HG03095 (cell line): ENCODE results near the gene HDAC8.

ENCODE experiments used
- ATAC-seq: cut with Tn5 transposase; IDR thresholded peaks from one replicate; pipeline ENCODE4 v1.9.1; 2021; ENCODE audit warnings: moderate library complexity; ENCODE audit not compliant: unreplicated experiment

The HDAC8 gene

GRCh38 chrX:72382202-72382595 is 190.4 kb downstream of the HDAC8 start:
- no peak for ATAC-seq

- ATAC-seq = no peak
Observed at GRCh38 chrX:72381439-72382201, 191.0 kb downstream of the HDAC8 start.

GRCh38 chrX:72376124-72376523 is 196.5 kb downstream of the HDAC8 start:
- ATAC-seq = no peak

- no peak for ATAC-seq
Observed at GRCh38 chrX:72373136-72373535, 199.5 kb downstream of the HDAC8 start.

GRCh38 chrX:72372735-72373134 is 199.9 kb downstream of the HDAC8 start:
- ATAC-seq = no peak

GRCh38 chrX:72371405-72371804 is 201.2 kb downstream of the HDAC8 start:
- peak; percentile 59 for ATAC-seq

- no peak for ATAC-seq
Observed at GRCh38 chrX:72368796-72369195, 203.8 kb downstream of the HDAC8 start.

GRCh38 chrX:72367516-72367915 is 205.1 kb downstream of the HDAC8 start:
- no peak for ATAC-seq

GRCh38 chrX:72366701-72367454 is 205.8 kb downstream of the HDAC8 start:
- no peak for ATAC-seq

GRCh38 chrX:72366178-72366577 is 206.5 kb downstream of the HDAC8 start:
- ATAC-seq = no peak

- no peak for ATAC-seq
Observed at GRCh38 chrX:72365126-72365525, 207.5 kb downstream of the HDAC8 start.

- ATAC-seq = no peak
Observed at GRCh38 chrX:72360326-72360725, 212.3 kb downstream of the HDAC8 start.

GRCh38 chrX:72358313-72358712 is 214.3 kb downstream of the HDAC8 start:
- ATAC-seq = no peak

GRCh38 chrX:72352786-72353185 is 219.9 kb downstream of the HDAC8 start:
- ATAC-seq = no peak

GRCh38 chrX:72351606-72352334 is 220.9 kb downstream of the HDAC8 start:
- no peak for ATAC-seq

GRCh38 chrX:72349190-72349589 is 223.5 kb downstream of the HDAC8 start:
- peak; percentile 95 for ATAC-seq

- ATAC-seq = no peak
Observed at GRCh38 chrX:72348247-72348979, 224.2 kb downstream of the HDAC8 start.

GRCh38 chrX:72347366-72347765 is 225.3 kb downstream of the HDAC8 start:
- ATAC-seq = no peak

GRCh38 chrX:72346302-72346949 is 226.2 kb downstream of the HDAC8 start:
- no peak for ATAC-seq

GRCh38 chrX:72340626-72341025 is 232.0 kb downstream of the HDAC8 start:
- no peak for ATAC-seq
